Esophagus squamous epithelium (tissue), 5 donors: ENCODE measurements around the gene NEK4. TPM values are rescaled to one million over a fixed set of nuclear protein-coding genes. Genes with fewer than 3 reads are reported as not detected.
A peak's percentile ranks its signal among the peaks of the same experiment; 100 is the strongest.

ENCODE experiments used
- DNase-seq: peaks from one replicate; lab custom pipeline; 2025; lab: John Stamatoyannopoulos, UW
- H3K27ac ChIP-seq, 4 donors: fragments of 200-600 bp; sonication (generic); one replicate each; pipeline ENCODE4 v1.5.1; 2016 to 2019; ENCODE audit warnings: mild to moderate bottlenecking in 1 of 4
- H3K27me3 ChIP-seq, 4 donors: fragments of 200-600 bp; sonication (generic); 1 replicate in 3 of 4; 2 replicates in 1 of 4; pipeline versions ENCODE4 v1.5.1 to v1.6.0; 2017 to 2021; ENCODE audit warnings: antibody characterized with exemption in 1 of 4
- H3K36me3 ChIP-seq, 3 donors: fragments of 200-600 bp; sonication (generic); one replicate each; pipeline ENCODE4 v1.5.1; 2016 to 2019
- H3K4me1 ChIP-seq, 3 donors: fragments of 200-600 bp; sonication (generic); one replicate each; pipeline ENCODE4 v1.5.1; 2017 to 2019
- H3K4me3 ChIP-seq, 4 donors: fragments of 200-600 bp; sonication (generic); 1 replicate in 3 of 4; 2 replicates in 1 of 4; pipeline ENCODE4 v1.5.1; 2016 to 2019; ENCODE audit warnings: mild to moderate bottlenecking in 2 of 4, moderate library complexity in 1 of 4
- H3K9me3 ChIP-seq, 3 donors: fragments of 200-600 bp; sonication (generic); one replicate each; pipeline ENCODE4 v1.5.1; 2016 to 2019
- CTCF ChIP-seq, 6 experiments: fragments of 450-650 bp in 4 of 6; fragments of 200-600 bp in 2 of 6; sonication (generic) in 2 of 6; IDR thresholded peaks; one replicate each; pipeline ENCODE4 v1.5.1; 2016 to 2019; ENCODE audit warnings: antibody characterized with exemption in 6 of 6, mild to moderate bottlenecking in 4 of 6, moderate library complexity in 4 of 6
- POLR2A ChIP-seq, 4 donors: fragments of 450-650 bp; IDR thresholded peaks; one replicate each; pipeline ENCODE4 v1.6.1; 2017; ENCODE audit warnings: antibody characterized with exemption in 4 of 4, mild to moderate bottlenecking in 4 of 4, moderate library complexity in 3 of 4
- WGBS, 2 donors: methylation state at CpG; one replicate each; pipeline ENCODE4 v1.1.5; 2018; 5-methylcytosine and 5-hydroxymethylcytosine counted together
- intact Hi-C: fragments of 100-400 bp; cut with DNase I; formaldehyde crosslinking; loops from one replicate; pipeline ENCODE4 v1.15.0; 2022
- total RNA-seq, 4 donors: library from RNA; depleted of rRNA; stranded (reverse); fragments of >200 nt; gene quantifications; one replicate each; pipeline ENCODE4 v1.1.0, GENCODE V29; 2016
- donor health status: DM: yes; HTN: yes; CAD: no.

NEK4 gene
- total RNA-seq, 4 donors from 2014 or later, result 8.0 to 16.6 (median 14.6) TPM

GRCh38 chr3:52798376-52798977 lies 27.7 kb upstream of the NEK4 start:
- intact Hi-C loops, result no loop called here
- no peaks in the 10 kb centered on the region for H3K36me3 ChIP-seq
- no peak overlapping the region for H3K4me3 ChIP-seq
- no peak for DNase-seq
- H3K4me1 ChIP-seq, result peaks cover 0 to 4% (median 0%) of the 10 kb centered on the region in 3 donors
- 67% methylated on average over 4 of the region's 10 CpGs; no CpG with 5 or more reads in 1 of the 2 donors for WGBS, 2 donors
- TF ChIP-seq POLR2A (IDR thresholded peaks at IDR 0.05) (no peak), CTCF (IDR thresholded peaks at IDR 0.05) (no peak)
- H3K9me3 ChIP-seq, result no peaks in the 10 kb centered on the region
- H3K27me3 ChIP-seq, result no peaks in the 10 kb centered on the region
- H3K27ac ChIP-seq, result no peak overlapping the region

GRCh38 chr3:52796411-52796810 lies 25.7 kb upstream of the NEK4 start:
- 82 to 90% methylated on average over 7 to 9 of the region's 9 CpGs for WGBS, 2 donors
- DNase-seq, result no peak
- no peaks in the 10 kb centered on the region for H3K9me3 ChIP-seq
- H3K27me3 ChIP-seq, result no peaks in the 10 kb centered on the region
- intact Hi-C loops, result no loop called here
- TF ChIP-seq CTCF (IDR thresholded peaks at IDR 0.05) (no peak), POLR2A (IDR thresholded peaks at IDR 0.05) (no peak)
- peaks cover 0 to 6% (median 0%) of the 10 kb centered on the region in 3 donors for H3K4me1 ChIP-seq
- no peak overlapping the region for H3K4me3 ChIP-seq
- H3K27ac ChIP-seq, result no peak overlapping the region
- no peaks in the 10 kb centered on the region for H3K36me3 ChIP-seq

GRCh38 chr3:52795298-52795900 lies 24.7 kb upstream of the NEK4 start:
- H3K4me3 ChIP-seq, result no peak overlapping the region
- 68% methylated on average over 8 of the region's 9 CpGs; no CpG with 5 or more reads in 1 of the 2 donors for WGBS, 2 donors
- H3K9me3 ChIP-seq, result no peaks in the 10 kb centered on the region
- no peak for DNase-seq
- peaks cover 0 to 6% (median 0%) of the 10 kb centered on the region in 3 donors for H3K4me1 ChIP-seq
- peak overlapping the region in 1 of 4 donors; percentile 62 for H3K27ac ChIP-seq
- no peaks in the 10 kb centered on the region for H3K27me3 ChIP-seq
- intact Hi-C loops, result no loop called here
- TF ChIP-seq POLR2A (IDR thresholded peaks at IDR 0.05) (no peak), CTCF (IDR thresholded peaks at IDR 0.05) (no peak)
- no peaks in the 10 kb centered on the region for H3K36me3 ChIP-seq

DNA sequence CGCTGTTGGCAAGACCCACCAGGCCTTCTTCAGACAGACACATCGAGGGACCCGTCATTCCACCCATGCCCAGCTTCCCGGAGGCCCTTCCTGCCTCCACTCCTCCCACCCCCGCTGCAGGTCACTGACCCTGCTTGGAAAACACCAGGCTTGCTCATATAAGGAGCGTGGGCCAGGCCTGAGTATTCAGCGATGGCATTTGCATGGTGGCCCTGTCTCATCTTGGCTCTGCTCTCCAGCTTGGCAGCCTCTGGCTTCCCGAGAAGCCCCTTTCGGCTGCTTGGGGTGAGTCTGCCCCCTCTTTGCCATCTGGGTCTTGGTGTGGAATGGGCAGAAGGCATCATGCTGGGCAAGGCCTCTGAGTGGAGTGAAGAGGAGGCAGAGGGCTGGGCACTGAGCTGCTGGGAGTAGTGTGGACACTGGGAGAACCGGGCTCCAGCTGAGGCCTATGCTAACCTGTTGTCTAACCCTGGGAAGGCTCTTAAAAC lies 23.9 kb upstream of the NEK4 start, which contains the start of gene ITIH3:
ITIH3 (plus strand) TSS at position 185 of the 488 bp plus-strand sequence; CDS start at position 193, 8 bp downstream.
- H3K27ac ChIP-seq, result peak within 1 kb of the TSS in 1 of 4 donors; percentile 62
- no peaks in the 10 kb centered on the region for H3K27me3 ChIP-seq
- H3K36me3 ChIP-seq, result no peaks in the 10 kb centered on the region
- H3K4me1 ChIP-seq, result peaks cover 0 to 6% (median 0%) of the 10 kb centered on the region in 3 donors
- DNase-seq, result no peak
- whole genome bisulfite sequencing, 2 donors, result 58 to 80% methylated on average over 2 to 5 of the region's 10 CpGs
- H3K4me3 ChIP-seq, result peak within 1 kb of the TSS in 1 of 4 donors; percentile 12
- intact Hi-C loops, result no loop called here
- no peaks in the 10 kb centered on the region for H3K9me3 ChIP-seq
- TF ChIP-seq CTCF (IDR thresholded peaks at IDR 0.05) (no peak), POLR2A (IDR thresholded peaks at IDR 0.05) (no peak)
